Stomach smooth muscle (tissue), 2 donors: ENCODE results near the gene SVIL.

Source experiments
- H3K27ac ChIP-seq: one replicate; pipeline ENCODE4 v1.7.0; 2013; ENCODE audit warnings: mild to moderate bottlenecking, low read length, inconsistent platforms
- H3K27me3 ChIP-seq, 2 donors: one replicate each; pipeline ENCODE4 v1.7.0; 2013; ENCODE audit warnings: low read length in 2 of 2; ENCODE audit not compliant: insufficient read depth in 2 of 2, control insufficient read depth in 1 of 2
- H3K36me3 ChIP-seq, 2 donors: one replicate each; pipeline ENCODE4 v1.7.0; 2013; ENCODE audit warnings: low read length in 2 of 2; ENCODE audit not compliant: control insufficient read depth in 2 of 2, insufficient read depth in 2 of 2
- H3K4me1 ChIP-seq: one replicate; pipeline ENCODE4 v1.7.0; 2013; ENCODE audit warnings: low read length; ENCODE audit not compliant: control insufficient read depth, insufficient read depth
- H3K4me3 ChIP-seq, 2 donors: one replicate each; pipeline ENCODE4 v1.7.0; 2013; ENCODE audit warnings: low read length in 2 of 2
- H3K9ac ChIP-seq, 2 donors: one replicate each; pipeline ENCODE4 v1.7.0; 2013; ENCODE audit warnings: low read length in 2 of 2, mild to moderate bottlenecking in 1 of 2
- H3K9me3 ChIP-seq, 2 donors: one replicate each; pipeline ENCODE4 v1.7.0; 2013; ENCODE audit warnings: low read length in 2 of 2; ENCODE audit not compliant: control insufficient read depth in 2 of 2
- donor health status: healthy.
- donor health status: Pancreatic carcinoma.

SVIL gene

GRCh38 chr10:29604291-29604825 lies 30.4 kb downstream of the SVIL start:
- Histone ChIP-seq H3K4me1 (peaks cover 42% of the 10 kb centered on the region), H3K4me3 (no peak overlapping the region), H3K36me3 (peaks cover 8 to 11% of the 10 kb centered on the region in 2 donors), H3K9ac (no peak overlapping the region), H3K9me3 (no peaks in the 10 kb centered on the region), H3K27me3 (no peaks in the 10 kb centered on the region), H3K27ac (no peak overlapping the region)

DNA sequence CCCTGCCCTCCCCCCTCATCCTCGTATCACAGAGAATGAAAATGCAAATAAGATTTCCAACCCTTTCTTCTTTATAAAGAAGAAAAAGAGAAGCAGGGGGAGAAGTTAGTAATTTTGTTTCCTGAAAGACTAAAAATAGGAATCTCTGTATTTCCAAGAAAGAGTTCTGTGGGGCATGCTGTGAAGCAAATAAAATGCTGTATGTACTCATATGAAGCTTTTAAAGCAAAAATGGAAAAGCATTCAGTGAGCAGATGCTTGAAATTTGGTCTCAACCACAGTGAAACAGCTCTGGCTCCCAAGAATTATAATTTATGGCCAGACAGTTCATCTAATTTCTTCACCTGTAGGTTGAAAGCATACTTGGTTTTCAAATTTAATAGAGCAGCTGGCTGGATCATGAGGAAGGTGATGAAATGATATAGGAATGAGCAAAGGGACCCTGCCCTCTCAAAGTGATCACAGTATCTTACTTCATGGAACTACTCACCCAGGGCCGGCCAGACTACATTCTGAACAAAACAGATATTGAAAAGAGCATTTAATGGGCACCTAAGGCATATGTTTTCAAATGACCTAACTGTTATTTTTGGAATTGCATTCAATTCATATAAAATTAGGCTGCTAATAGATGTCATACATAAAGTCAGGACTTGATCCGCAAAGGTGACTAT lies 31.4 kb downstream of the SVIL start:
- Histone ChIP-seq H3K27ac (no peak overlapping the region), H3K4me1 (peaks cover 42% of the 10 kb centered on the region), H3K27me3 (no peaks in the 10 kb centered on the region), H3K4me3 (no peak overlapping the region), H3K36me3 (peaks cover 4 to 8% of the 10 kb centered on the region in 2 donors), H3K9ac (no peak overlapping the region), H3K9me3 (no peaks in the 10 kb centered on the region)

DNA sequence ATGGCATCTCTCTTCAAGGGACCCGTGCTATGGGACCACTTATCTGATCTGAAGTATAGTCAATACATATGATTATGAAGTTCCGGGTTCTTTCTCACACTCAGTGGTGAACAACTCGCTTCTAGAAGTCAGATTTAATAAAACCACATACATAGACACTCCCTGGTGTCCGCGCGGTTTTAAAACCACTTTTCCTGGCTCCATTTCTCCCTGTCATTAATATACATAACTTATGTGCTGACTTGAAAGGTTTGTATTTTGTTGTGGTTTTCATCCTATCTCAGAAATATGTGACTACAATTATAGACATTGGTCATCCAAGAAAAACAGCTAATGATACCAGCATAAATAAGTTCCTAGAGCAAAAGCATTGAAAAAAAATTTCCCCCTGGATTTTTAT lies 34.0 kb downstream of the SVIL start:
- Histone ChIP-seq H3K27me3 (no peaks in the 10 kb centered on the region), H3K4me3 (no peak overlapping the region), H3K36me3 (peaks cover 7 to 9% of the 10 kb centered on the region in 2 donors), H3K9ac (no peak overlapping the region), H3K4me1 (peaks cover 44% of the 10 kb centered on the region), H3K9me3 (no peaks in the 10 kb centered on the region), H3K27ac (no peak overlapping the region)

DNA sequence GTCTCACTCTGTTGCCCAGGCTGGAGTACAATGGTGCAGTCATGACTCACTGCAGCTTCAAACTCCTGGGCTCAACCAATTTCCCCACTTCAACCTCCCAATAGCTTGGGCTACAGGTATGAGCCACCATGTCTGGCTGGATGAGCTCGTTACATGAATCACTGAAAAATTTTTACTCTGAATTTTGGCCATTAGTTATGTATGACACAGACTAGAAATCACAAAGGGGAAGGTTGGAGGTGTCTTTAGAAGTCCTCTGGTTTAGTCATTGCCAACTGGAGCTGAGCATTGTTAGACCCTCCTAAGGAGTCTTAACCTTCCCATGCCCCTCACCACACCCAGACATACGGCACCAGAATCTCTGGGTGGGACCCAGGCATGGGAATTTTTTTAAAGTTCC lies 34.7 kb downstream of the SVIL start:
- Histone ChIP-seq H3K27me3 (no peaks in the 10 kb centered on the region), H3K4me1 (peaks cover 50% of the 10 kb centered on the region), H3K36me3 (peaks cover 7 to 15% of the 10 kb centered on the region in 2 donors), H3K27ac (peak overlapping the region; percentile 62), H3K9ac (no peak overlapping the region), H3K9me3 (no peaks in the 10 kb centered on the region), H3K4me3 (no peak overlapping the region)

GRCh38 chr10:29598851-29599311 lies 35.9 kb downstream of the SVIL start:
- H3K27ac ChIP-seq, result peak overlapping the region; percentile 62
- peaks cover 48% of the 10 kb centered on the region for H3K4me1 ChIP-seq
- peak overlapping the region in 1 of 2 donors; percentile 9 for H3K9ac ChIP-seq
- H3K27me3 ChIP-seq, result no peaks in the 10 kb centered on the region
- H3K4me3 ChIP-seq, result peak overlapping the region; percentile 13 to 49
- no peaks in the 10 kb centered on the region for H3K9me3 ChIP-seq
- peaks cover 7 to 15% of the 10 kb centered on the region in 2 donors for H3K36me3 ChIP-seq

DNA sequence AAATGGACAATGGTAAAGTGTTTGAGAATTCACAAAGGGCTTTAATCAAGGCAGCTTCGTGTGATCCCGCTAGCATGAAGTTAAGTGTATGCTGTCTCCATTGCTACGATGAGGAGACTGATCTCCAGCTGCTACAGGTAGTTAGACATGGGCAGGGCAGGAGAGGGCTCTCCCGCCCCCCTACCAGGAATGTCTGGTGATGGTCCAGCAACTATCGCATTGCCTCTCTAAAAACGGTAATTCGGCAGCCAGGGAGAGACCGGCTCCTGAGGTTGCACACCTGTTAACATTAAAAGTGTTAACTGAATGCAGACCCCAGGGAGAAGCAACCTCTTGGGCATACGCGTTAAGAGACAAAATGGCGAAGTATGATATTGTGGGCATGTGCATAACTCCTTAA lies 37.9 kb downstream of the SVIL start:
- Histone ChIP-seq H3K4me1 (peaks cover 48% of the 10 kb centered on the region), H3K9me3 (no peaks in the 10 kb centered on the region), H3K27ac (peak overlapping the region; percentile 31), H3K27me3 (no peaks in the 10 kb centered on the region), H3K4me3 (no peak overlapping the region), H3K9ac (no peak overlapping the region), H3K36me3 (peaks cover 7 to 11% of the 10 kb centered on the region in 2 donors)

- Histone ChIP-seq H3K9me3 (no peaks in the 10 kb centered on the region), H3K27me3 (no peaks in the 10 kb centered on the region), H3K9ac (no peak overlapping the region), H3K4me3 (no peak overlapping the region), H3K4me1 (peaks cover 53% of the 10 kb centered on the region), H3K27ac (peak overlapping the region; percentile 24), H3K36me3 (peaks cover 7 to 10% of the 10 kb centered on the region in 2 donors)
Observed at GRCh38 chr10:29596356-29596755, 38.4 kb downstream of the SVIL start.

GRCh38 chr10:29595636-29596225 lies 39.0 kb downstream of the SVIL start:
- Histone ChIP-seq H3K27ac (no peak overlapping the region), H3K4me3 (no peak overlapping the region), H3K4me1 (peaks cover 59% of the 10 kb centered on the region), H3K9me3 (no peaks in the 10 kb centered on the region), H3K27me3 (no peaks in the 10 kb centered on the region), H3K9ac (no peak overlapping the region), H3K36me3 (peaks cover 7 to 8% of the 10 kb centered on the region in 2 donors)

DNA sequence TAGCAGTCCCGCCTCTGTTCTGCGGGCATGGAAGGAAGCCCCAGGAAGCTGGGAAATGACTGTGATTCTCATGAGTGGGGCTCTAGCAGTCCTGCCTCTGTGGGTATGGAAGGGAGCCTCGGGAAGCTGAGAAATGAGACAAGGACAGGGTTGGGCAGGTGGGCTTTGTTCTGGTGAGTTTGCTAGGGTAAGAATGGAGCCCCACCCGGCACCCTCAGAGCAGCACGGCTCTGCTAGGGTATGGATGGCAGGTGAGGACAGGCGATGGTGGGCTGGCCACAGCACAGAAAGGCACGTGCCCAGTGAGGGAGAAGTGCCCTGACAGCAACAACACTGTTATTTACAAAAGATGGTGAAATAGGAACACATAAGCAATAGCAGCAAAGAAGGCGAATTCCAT lies 39.6 kb downstream of the SVIL start:
- Histone ChIP-seq H3K9me3 (no peaks in the 10 kb centered on the region), H3K27ac (no peak overlapping the region), H3K9ac (no peak overlapping the region), H3K36me3 (peaks cover 6 to 8% of the 10 kb centered on the region in 2 donors), H3K27me3 (no peaks in the 10 kb centered on the region), H3K4me3 (no peak overlapping the region), H3K4me1 (peaks cover 60% of the 10 kb centered on the region)

GRCh38 chr10:29591651-29591968 lies 43.2 kb downstream of the SVIL start:
- peak overlapping the region; percentile 25 for H3K27ac ChIP-seq
- H3K27me3 ChIP-seq, result no peaks in the 10 kb centered on the region

More at GRCh38 chr10:29591651-29591968, 43.2 kb downstream of the SVIL start:
- no peak overlapping the region for H3K9ac ChIP-seq
- H3K9me3 ChIP-seq, result no peaks in the 10 kb centered on the region
- peaks cover 60% of the 10 kb centered on the region for H3K4me1 ChIP-seq
- peaks cover 4 to 8% of the 10 kb centered on the region in 2 donors for H3K36me3 ChIP-seq
- H3K4me3 ChIP-seq, result no peak overlapping the region
